Measurements from ENCODE around the gene KRT79. TPM values are rescaled to one million over a fixed set of nuclear protein-coding genes. Genes with fewer than 3 reads are reported as not detected.

Gene KRT79
- total and polyA plus RNA-seq, 2 of the 8 experiments (the other 6 are each of a cell fraction or from before 2014, with no cell fraction given): not detected

DNA sequence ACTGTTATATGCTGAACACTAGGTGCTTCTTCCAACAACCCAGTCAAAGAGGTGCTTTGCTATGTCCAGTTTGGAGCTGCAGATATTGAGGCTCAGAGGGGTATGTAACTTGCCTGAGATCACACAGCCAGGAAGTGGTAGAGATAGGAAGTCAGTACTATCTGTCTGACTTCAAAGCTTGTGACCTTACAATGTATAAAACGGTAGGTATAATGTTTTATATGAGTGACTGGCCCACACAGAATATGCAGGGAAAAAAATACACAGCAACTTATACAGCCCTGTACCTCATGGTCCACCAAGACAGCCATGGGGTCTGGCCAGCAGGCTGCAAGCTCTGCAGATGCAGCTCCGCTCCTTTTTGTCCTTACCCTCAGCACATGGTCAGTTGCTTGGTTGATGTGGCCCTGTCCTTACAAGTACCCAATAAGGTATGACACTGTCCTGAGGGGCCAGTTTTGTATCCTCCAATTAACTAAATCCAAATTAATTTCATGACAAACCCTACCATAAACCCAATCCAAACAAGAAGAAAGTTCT is 16.3 kb downstream of the KRT79 start:
- no peak overlapping the region for H3K4me3 ChIP-seq (ENCODE audit: extremely low read depth in 1 of 4, insufficient read depth in 2 of 4, low read depth in 3 of 4, low read length in 4 of 4)
- H4K5ac ChIP-seq (ENCODE audit: insufficient read length, low read depth, low read length): no peak overlapping the region
- H3K27ac ChIP-seq (ENCODE audit: low read depth, low read length): no peak overlapping the region
- H3K18ac ChIP-seq (ENCODE audit: extremely low read depth, low read length): no peak overlapping the region
- no peak overlapping the region for H2BK12ac ChIP-seq (ENCODE audit: low read depth, low read length)
- no peak overlapping the region for H2BK15ac ChIP-seq (ENCODE audit: low read length)
- H3K23me2 ChIP-seq (ENCODE audit: low read depth, low read length): no peaks in the 10 kb centered on the region
- no peaks in the 10 kb centered on the region for H3K9me3 ChIP-seq (ENCODE audit: insufficient read depth in 2 of 2, low read depth in 1 of 2, low read length in 1 of 2)
- no peak overlapping the region for H4K8ac ChIP-seq (ENCODE audit: extremely low read depth, insufficient read depth, low read length)
- H3K9ac ChIP-seq (replicated peaks in 1 of 4; ENCODE audit: extremely low read depth in 1 of 4, low read depth in 3 of 4, low read length in 3 of 4): no peak overlapping the region
- WGBS, 2 experiments (ENCODE audit: extremely low coverage in 1 of 2, insufficient coverage in 1 of 2, insufficient read length in 1 of 2, insufficient replicate concordance in 2 of 2, low coverage in 1 of 2, low lambda C conversion rate in 2 of 2, missing lambda C conversion rate in 1 of 2): 91% methylated on average over 2 of the region's 2 CpGs; no CpG with 5 or more reads in 1 of the 2 experiments
- no peak overlapping the region for H2AFZ ChIP-seq (ENCODE audit: low read length)
- H2BK120ac ChIP-seq (replicated peaks; ENCODE audit: low read depth, low read length): no peak overlapping the region
- POLR2A ChIA-PET (ENCODE audit: partially characterized antibody): no interaction called here
- no peak overlapping the region for H3K23ac ChIP-seq (ENCODE audit: insufficient read length)
- FAIRE-seq (no peak), DNase-seq (ENCODE audit: low read depth in 1 of 2, low spot score in 2 of 2) (no peak)
- H3K4me1 ChIP-seq (replicated peaks in 1 of 4; ENCODE audit: control insufficient read depth in 3 of 4, insufficient read depth in 4 of 4, low read length in 3 of 4): no peaks in the 10 kb centered on the region
- no peaks in the 10 kb centered on the region for H3K36me3 ChIP-seq (ENCODE audit: control insufficient read depth in 2 of 4, insufficient read depth in 4 of 4, low read length in 3 of 4)
- CTCF ChIA-PET (ENCODE audit: partially characterized antibody): interaction anchor here (0.5 to 1.7 kb wide), 4 partner anchors 9 to 540 kb away, joined by 3 to 6 read pairs (median 4); no protein-coding TSS in a partner anchor
- no peak overlapping the region for H3K56ac ChIP-seq (replicated peaks; ENCODE audit: insufficient read length, low read depth, low read length)
- H3K4me2 ChIP-seq (ENCODE audit: insufficient read depth in 1 of 2, low read depth in 2 of 2, low read length in 2 of 2): no peak overlapping the region
- H4K91ac ChIP-seq (replicated peaks; ENCODE audit: insufficient read length, low read length): no peak overlapping the region
- H3K4ac ChIP-seq (replicated peaks; ENCODE audit: insufficient read length, low read depth, low read length): no peak overlapping the region
- no peaks in the 10 kb centered on the region for H3K79me1 ChIP-seq (ENCODE audit: low read depth, low read length)
- no peaks in the 10 kb centered on the region for H4K20me1 ChIP-seq (replicated peaks in 1 of 2; ENCODE audit: control insufficient read depth in 1 of 2, insufficient read depth in 2 of 2, low read length in 2 of 2)
- no peak overlapping the region for H2AK5ac ChIP-seq (ENCODE audit: low read depth, low read length)
- H3K79me2 ChIP-seq (ENCODE audit: control insufficient read depth in 1 of 2, insufficient read depth in 2 of 2, low read length in 2 of 2): no peaks in the 10 kb centered on the region
- no peaks in the 10 kb centered on the region for H3K27me3 ChIP-seq (replicated peaks in 1 of 4; ENCODE audit: control insufficient read depth in 3 of 4, extremely low read depth in 1 of 4, insufficient read depth in 3 of 4, low read length in 3 of 4)
- no peak overlapping the region for H2BK5ac ChIP-seq (ENCODE audit: low read depth, low read length)
- no peak overlapping the region for H2BK20ac ChIP-seq (ENCODE audit: low read length)
- no peak overlapping the region for H3K14ac ChIP-seq (ENCODE audit: insufficient read length)
- TF ChIP-seq SUZ12 (IDR thresholded peaks at IDR 0.05; ENCODE audit: low read length): no peak
- no peak for TF ChIP-seq SIN3A (conservative IDR thresholded peaks at IDR 0.05 in 1 of 2, IDR thresholded peaks at IDR 0.05 in 1 of 2; ENCODE audit: low read depth in 1 of 2, low read length in 2 of 2)
- TF ChIP-seq CHD2 (IDR thresholded peaks at IDR 0.05; ENCODE audit: low read length): no peak
- TF ChIP-seq, protein P1, sequence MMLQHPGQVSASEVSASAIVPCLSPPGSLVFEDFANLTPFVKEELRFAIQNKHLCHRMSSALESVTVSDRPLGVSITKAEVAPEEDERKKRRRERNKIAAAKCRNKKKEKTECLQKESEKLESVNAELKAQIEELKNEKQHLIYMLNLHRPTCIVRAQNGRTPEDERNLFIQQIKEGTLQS (IDR thresholded peaks at IDR 0.05; ENCODE audit: insufficient read depth, low read depth, low read length): no peak
- no peak for TF ChIP-seq BCL11A (IDR thresholded peaks at IDR 0.05; ENCODE audit: low read depth in 2 of 2, low read length in 2 of 2)
- TF ChIP-seq EGR1 (IDR thresholded peaks at IDR 0.05; ENCODE audit: borderline replicate concordance, low read depth, low read length): no peak
- TF ChIP-seq, protein P2, sequence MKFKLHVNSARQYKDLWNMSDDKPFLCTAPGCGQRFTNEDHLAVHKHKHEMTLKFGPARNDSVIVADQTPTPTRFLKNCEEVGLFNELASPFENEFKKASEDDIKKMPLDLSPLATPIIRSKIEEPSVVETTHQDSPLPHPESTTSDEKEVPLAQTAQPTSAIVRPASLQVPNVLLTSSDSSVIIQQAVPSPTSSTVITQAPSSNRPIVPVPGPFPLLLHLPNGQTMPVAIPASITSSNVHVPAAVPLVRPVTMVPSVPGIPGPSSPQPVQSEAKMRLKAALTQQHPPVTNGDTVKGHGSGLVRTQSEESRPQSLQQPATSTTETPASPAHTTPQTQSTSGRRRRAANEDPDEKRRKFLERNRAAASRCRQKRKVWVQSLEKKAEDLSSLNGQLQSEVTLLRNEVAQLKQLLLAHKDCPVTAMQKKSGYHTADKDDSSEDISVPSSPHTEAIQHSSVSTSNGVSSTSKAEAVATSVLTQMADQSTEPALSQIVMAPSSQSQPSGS (IDR thresholded peaks at IDR 0.05; ENCODE audit: low read length): no peak
- TF ChIP-seq MAFK (IDR thresholded peaks at IDR 0.05; ENCODE audit: low read depth, low read length): no peak
- TF ChIP-seq YY1 (IDR thresholded peaks at IDR 0.05; ENCODE audit: low read depth, low read length): no peak
- no peak for TF ChIP-seq POU5F1 (IDR thresholded peaks at IDR 0.05; ENCODE audit: low read depth, low read length)
- TF ChIP-seq RNF2 (IDR thresholded peaks at IDR 0.05; ENCODE audit: borderline replicate concordance, low read depth, low read length, missing control alignments, poor library complexity, severe bottlenecking): no peak

Data from H1 (cell line).